Nephron progenitor cell (in vitro differentiated cells): ENCODE results near the gene MGAT4D.
"Not testable (repeated sequence)": the region's sequence is repeated elsewhere in the genome, so short reads cannot be mapped to it uniquely, and the experiment has no call there.

Source experiments
- DNase-seq: peaks from one replicate; pipeline ENCODE4 v3.0.0; 2021
- H3K27ac Mint-ChIP-seq: 2 replicates; pipeline ENCODE4 v1.8.0; 2021; ENCODE audit warnings: mild to moderate bottlenecking, moderate library complexity, mixed read lengths
- H3K27me3 Mint-ChIP-seq: 2 replicates; pipeline ENCODE4 v1.8.0; 2021; ENCODE audit warnings: mild to moderate bottlenecking, low read depth, mixed read lengths; ENCODE audit not compliant: poor library complexity
- H3K36me3 Mint-ChIP-seq: 2 replicates; pipeline ENCODE4 v1.8.0; 2021; ENCODE audit warnings: low read depth, mixed read lengths
- H3K4me1 Mint-ChIP-seq: 2 replicates; pipeline ENCODE4 v1.8.0; 2021; ENCODE audit warnings: mixed read lengths
- H3K4me3 Mint-ChIP-seq: 2 replicates; pipeline ENCODE4 v1.8.0; 2021; ENCODE audit warnings: mild to moderate bottlenecking, moderate library complexity, mixed read lengths
- H3K9me3 Mint-ChIP-seq: 2 replicates; pipeline ENCODE4 v1.8.0; 2021; ENCODE audit warnings: mild to moderate bottlenecking, moderate library complexity, mixed read lengths
- CTCF ChIP-seq: fragments of 200-600 bp; sonication (generic); IDR thresholded peaks from 2 replicates; pipeline ENCODE4 v1.5.0; 2021; ENCODE audit warnings: antibody characterized with exemption

Gene MGAT4D

DNA sequence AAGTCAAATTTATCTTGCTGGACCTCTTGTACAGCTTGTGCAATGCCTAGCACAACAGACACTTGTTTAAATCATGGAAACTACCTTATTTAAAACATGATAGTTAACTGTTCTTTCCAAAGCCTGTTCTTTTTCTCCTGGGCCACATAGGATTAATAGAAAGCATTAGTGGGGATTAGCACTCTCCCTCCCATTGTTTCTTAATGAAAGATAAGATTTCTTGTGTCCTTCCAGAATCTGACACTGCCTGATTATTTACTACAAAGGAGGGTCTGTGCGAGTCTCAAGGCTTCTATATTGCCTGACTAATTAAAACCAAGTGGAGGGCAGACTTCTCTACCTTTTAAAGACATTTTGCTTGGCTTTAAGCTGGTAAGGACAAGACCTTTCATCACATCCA lies 17.3 kb upstream of the MGAT4D start:
- Mint-ChIP-seq H3K4me1 (no peaks in the 10 kb centered on the region), H3K36me3 (no peaks in the 10 kb centered on the region), H3K27ac (no peak overlapping the region), H3K4me3 (no peak overlapping the region), H3K27me3 (peaks cover 23% of the 10 kb centered on the region), H3K9me3 (peaks cover 16% of the 10 kb centered on the region)
- no peak for DNase-seq
- no peak for TF ChIP-seq CTCF

GRCh38 chr4:140513765-140514164 lies 15.7 kb upstream of the MGAT4D start:
- H3K27ac Mint-ChIP-seq, H3K4me1 Mint-ChIP-seq, H3K36me3 Mint-ChIP-seq, DNase-seq, H3K4me3 Mint-ChIP-seq: not testable (repeated sequence)
- Mint-ChIP-seq H3K27me3 (peaks cover 31% of the 10 kb centered on the region), H3K9me3 (peaks cover 28% of the 10 kb centered on the region)

GRCh38 chr4:140504261-140504660 lies 6.2 kb upstream of the MGAT4D start:
- H3K27ac Mint-ChIP-seq: no peak overlapping the region
- no peak for TF ChIP-seq CTCF
- H3K4me1 Mint-ChIP-seq: no peaks in the 10 kb centered on the region
- H3K36me3 Mint-ChIP-seq: no peaks in the 10 kb centered on the region
- H3K4me3 Mint-ChIP-seq: no peak overlapping the region
- DNase-seq: no peak
- H3K27me3 Mint-ChIP-seq: peaks cover 72% of the 10 kb centered on the region
- peaks cover 20% of the 10 kb centered on the region for H3K9me3 Mint-ChIP-seq

- Mint-ChIP-seq H3K27me3 (peaks cover 95% of the 10 kb centered on the region), H3K4me1 (peaks cover 4% of the 10 kb centered on the region), H3K4me3 (no peak overlapping the region), H3K9me3 (no peaks in the 10 kb centered on the region), H3K27ac (no peak overlapping the region), H3K36me3 (no peaks in the 10 kb centered on the region)
- no peak for TF ChIP-seq CTCF
- DNase-seq: no peak
Observed at GRCh38 chr4:140499391-140499790, 1.3 kb upstream of the MGAT4D start.

DNA sequence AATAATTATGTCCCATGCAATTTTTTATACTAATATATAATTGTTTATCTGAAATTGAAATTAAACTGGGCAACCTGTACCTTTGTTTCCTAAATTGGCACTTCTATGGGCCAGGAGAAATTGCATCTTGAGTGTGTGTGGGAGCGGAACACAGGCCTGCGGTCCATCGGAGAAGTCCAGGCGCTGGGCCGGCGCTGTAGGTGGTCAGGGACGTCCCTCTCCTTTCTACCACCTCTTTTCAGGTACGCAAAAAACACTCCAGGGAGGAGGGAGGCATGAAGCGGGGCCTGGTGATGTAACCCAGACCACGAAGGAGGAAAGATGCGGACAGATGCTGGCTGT lies 717 bp downstream of the MGAT4D start:
- Mint-ChIP-seq H3K27ac (no peak overlapping the region), H3K27me3 (peaks cover 80% of the 10 kb centered on the region)

DNA sequence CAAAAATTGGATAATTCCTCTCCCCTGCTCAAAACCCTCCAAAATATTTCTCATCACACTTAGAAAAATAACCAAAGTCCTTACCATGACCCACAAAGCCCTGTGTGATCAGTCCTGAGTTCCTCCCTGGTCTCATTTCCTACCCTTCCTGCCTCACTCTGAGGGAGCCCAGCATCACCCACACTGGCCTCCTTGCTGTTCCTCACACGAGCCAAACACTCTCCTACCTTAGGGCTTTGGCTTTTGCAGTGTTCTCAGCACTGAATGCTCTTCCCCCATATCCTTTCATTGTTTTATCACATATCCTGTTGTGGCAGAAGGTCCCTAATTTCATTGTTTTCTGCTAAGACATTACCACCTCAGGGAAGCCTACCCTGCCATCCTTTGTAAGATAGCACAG lies 12.2 kb downstream of the MGAT4D start:
- TF ChIP-seq CTCF: no peak
- peaks cover 26% of the 10 kb centered on the region for H3K9me3 Mint-ChIP-seq
- peaks cover 22% of the 10 kb centered on the region for H3K27me3 Mint-ChIP-seq
- H3K4me3 Mint-ChIP-seq: no peak overlapping the region
- H3K4me1 Mint-ChIP-seq: no peaks in the 10 kb centered on the region
- H3K36me3 Mint-ChIP-seq: no peaks in the 10 kb centered on the region
- H3K27ac Mint-ChIP-seq: no peak overlapping the region
- DNase-seq: no peak

More for the DNA sequence above, 717 bp downstream of the MGAT4D start:
- peaks cover 4% of the 10 kb centered on the region for H3K4me1 Mint-ChIP-seq
- DNase-seq: no peak
- H3K9me3 Mint-ChIP-seq: no peaks in the 10 kb centered on the region
- no peaks in the 10 kb centered on the region for H3K36me3 Mint-ChIP-seq
- TF ChIP-seq CTCF: no peak
- H3K4me3 Mint-ChIP-seq: peak overlapping the region; percentile 84
